Activated T-cell treated with anti-CD3 and anti-CD28 coated beads for 4 hours (primary cell): ENCODE data around the gene RREB1.

ENCODE experiments used
- DNase-seq: peaks from one replicate; pipeline ENCODE4 v3.0.0-alpha.2; 2020

RREB1 gene

GRCh38 chr6:7165002-7165889, 57.5 kb downstream of the RREB1 start:
- DNase-seq, result no peak

- DNase-seq, result no peak
These were observed 58.1 kb downstream of the RREB1 start for GRCh38 chr6:7165890-7166267.

DNA sequence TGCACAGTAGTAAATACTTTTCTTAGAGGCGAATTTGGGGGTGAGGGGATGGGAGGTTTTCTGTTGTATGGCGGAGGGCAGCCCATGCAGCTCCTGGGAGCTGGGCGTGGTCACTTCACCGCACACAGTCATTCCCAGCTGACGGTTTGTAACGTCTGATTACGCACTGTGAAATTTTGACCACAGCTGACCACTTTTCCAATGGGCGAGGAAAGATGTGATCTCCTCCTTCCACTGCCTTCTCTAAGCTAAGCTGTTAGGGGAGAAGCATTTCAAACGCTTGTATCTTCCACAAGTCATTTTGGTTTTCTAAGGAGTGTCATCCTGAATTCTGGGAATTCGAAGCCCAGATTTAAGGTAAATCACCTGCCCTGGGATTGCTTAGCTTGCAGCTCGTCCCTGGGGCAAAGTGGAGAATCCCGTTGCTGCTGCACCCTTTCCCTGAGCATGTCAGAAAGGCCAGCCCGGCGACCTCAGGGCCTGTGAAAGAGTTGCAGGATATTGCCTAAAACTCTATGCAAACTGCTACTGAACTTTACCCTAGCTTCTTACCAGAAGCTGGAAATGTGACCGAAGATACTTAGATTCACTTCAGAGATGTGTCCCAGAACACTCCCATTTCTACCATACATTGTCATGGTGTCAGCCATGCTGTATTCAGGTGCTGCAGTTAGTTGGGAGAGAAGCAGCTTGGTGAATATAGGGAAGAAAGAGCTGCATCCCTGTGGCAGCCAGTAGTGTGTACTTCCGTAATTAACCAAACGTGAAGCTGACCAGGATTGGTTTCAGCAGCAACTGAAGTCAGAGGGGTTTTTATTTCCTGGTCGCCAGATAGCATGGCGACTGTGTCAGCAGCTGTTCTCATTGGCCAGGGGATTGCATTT, 58.9 kb downstream of the RREB1 start:
- no peak for DNase-seq

DNA sequence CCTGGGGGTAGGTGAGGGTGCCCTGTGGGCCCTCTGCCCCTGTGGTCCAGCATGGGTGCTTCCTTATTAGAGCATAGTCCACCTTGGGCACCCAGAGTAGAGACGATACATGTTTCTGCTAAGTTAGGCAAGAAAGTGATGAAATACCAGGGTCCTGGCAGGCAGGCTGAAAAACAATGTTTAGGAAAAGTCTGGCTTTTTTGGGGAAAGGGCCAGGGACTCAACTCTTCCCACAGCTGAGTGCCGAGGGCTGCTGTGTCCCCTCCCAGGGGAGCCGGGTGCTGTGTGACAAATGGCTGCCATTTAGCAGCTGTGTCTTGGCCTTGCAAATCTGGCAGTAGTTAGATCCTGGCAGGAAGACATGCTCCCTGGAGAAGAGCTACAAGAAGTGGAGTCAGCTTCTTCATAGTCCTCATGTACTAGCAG, 61.5 kb downstream of the RREB1 start:
- DNase-seq, result no peak

DNA sequence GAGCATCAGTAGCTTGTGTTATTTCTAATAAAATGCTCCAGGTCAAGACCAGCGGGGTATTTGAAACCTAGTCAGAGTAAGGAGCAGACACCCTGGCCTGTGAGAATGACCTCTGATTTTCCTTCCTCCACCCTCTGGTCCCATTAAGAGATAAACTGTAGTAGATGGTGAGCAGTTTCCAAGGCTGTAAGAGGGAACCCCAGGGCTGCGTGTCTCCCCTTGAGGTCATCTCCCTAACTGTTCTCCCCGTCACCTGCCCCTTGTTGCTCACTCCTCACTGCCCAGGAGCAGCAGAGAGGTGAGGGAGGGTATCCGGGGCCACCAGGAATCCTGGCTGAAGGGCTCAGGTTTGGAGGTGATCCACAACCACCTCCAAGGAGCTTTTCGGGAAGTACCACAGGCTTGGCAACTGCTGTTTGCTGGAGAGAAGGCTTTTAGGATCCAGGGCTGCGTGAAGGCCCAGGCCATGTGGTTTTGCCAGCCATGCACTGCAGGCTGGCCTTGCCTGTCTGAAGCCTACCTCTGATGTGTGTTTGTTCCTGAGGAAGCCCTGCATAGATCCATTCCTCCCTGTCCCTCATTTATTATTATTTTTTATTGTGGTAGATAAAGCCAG, 62.5 kb downstream of the RREB1 start:
- DNase-seq, result no peak

GRCh38 chr6:7171119-7171518, 63.4 kb downstream of the RREB1 start:
- no peak for DNase-seq

DNA sequence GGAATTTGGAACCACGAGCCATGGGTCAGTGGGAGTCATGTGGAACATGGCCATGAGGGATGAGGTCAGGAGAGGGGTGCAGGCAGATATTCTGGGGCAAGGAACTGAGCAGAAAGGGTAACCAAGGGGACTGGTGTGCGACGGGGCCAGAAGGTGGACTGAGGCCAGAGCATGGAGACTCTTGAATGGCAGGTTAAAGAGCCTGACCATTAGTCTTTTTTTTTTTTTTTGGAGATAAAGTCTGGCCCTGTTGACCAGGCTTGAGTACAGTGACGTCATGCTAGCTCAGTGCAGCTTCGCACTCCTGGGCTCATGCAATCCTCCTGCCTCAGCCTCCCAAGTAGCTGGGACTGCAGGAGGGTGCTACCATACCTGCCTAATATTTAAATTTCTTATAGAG, 64.0 kb downstream of the RREB1 start:
- no peak for DNase-seq

DNA sequence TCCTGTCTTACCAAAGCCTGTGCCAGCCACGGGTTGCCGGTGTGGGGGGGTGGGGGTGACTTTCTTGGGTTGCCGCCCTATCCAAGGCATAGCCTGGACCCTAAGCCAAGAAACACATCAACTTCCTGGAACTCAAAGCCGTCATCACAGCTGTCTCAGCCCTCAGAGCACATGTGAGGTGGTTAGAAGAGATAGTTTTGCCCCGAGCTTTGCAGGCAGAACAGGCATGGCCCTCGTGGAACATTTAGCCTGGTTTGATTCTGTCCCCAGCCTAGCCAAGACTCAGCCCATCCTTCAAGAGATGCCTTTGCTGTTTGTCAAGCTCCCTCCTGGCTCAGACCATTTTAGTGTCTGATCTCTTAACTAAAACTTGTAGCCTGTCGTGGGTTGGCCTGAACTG, 64.9 kb downstream of the RREB1 start:
- DNase-seq, result no peak

- DNase-seq, result no peak
These were observed 66.2 kb downstream of the RREB1 start for GRCh38 chr6:7173843-7174503.

DNA sequence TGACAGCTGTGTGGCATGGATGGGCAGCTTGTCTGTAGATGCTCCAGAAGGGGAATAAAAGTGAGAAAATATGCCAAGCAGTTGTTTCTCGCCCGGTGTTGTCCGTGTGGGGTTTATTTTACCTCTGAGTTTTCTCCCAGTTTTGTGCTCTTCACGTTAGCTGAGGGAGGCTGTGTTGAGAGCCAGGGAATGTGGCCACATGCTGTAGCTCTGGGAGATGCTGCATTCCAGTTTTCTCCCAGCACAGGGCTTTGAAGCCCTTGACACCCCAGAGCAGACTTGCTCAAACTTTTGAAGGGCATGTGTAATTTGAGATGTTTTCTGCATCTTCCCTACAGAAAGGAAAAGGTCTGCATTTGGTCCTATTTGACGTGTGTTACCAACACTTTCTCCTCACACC, 67.7 kb downstream of the RREB1 start:
- no peak for DNase-seq

GRCh38 chr6:7176208-7176607, 68.4 kb downstream of the RREB1 start:
- no peak for DNase-seq

- DNase-seq, result no peak
These were observed 70.5 kb downstream of the RREB1 start for GRCh38 chr6:7178280-7178679.

- DNase-seq, result no peak
These were observed 73.0 kb downstream of the RREB1 start for GRCh38 chr6:7180751-7181150.

DNA sequence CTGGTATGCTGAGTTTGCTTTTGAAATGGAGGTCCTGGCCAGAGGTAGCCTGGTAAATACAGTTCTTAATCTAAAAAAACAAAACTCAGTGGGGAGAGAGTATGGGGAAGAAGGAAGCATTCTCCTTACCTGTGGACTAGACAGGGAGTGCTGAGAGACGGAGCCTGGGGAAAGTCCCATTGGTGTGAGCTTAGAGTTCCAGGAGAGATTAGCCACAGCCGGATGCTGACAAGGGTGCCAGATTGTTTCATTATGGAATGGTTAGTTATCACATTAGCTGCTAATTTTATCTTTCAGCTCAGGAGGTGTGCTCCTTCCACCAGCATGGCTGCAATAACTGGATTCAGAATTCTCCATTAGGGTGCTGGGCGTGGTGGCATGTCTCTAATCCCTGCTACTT, 75.9 kb downstream of the RREB1 start:
- DNase-seq, result no peak

DNA sequence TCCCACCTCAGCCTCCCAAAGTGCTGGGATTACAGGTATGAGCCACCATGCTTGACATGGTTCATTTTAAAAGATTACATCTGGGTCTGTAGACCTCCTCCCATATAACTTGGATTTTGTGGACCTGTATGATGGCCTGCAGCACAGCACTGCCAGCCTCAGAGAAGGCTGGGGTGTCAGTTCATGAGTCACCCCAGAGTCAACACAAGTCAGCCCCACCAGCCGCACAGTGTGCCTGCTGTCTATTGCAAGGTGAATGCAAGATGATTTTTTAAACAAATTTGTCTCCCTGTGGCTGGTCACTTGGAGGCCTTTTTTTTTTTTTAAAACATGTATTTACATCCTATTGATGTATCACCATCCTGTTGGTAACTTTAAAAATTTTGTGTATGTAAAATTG, 76.7 kb downstream of the RREB1 start:
- no peak for DNase-seq

GRCh38 chr6:7185561-7185960, 77.8 kb downstream of the RREB1 start:
- DNase-seq, result no peak

DNA sequence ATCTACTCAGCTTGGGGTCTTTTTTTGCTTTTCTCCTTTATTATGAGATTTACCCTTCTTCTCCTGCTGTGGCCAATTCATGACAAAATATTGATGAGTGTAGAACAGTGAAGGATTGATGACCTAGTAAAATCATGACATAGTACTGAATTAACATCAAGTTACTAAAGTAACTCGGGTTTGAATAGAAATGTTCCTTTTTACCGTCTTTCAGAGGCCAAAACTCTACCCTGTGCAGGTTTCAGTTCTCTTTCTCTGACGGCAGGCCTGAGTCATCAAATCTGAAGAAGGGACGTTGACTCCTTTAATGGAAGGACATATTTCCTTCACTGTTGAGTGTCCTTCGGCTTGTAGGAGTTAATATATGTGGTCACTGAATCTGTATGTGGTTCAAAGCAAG, 80.7 kb downstream of the RREB1 start:
- DNase-seq, result no peak

GRCh38 chr6:7189101-7189758, 81.5 kb downstream of the RREB1 start:
- DNase-seq, result no peak

DNA sequence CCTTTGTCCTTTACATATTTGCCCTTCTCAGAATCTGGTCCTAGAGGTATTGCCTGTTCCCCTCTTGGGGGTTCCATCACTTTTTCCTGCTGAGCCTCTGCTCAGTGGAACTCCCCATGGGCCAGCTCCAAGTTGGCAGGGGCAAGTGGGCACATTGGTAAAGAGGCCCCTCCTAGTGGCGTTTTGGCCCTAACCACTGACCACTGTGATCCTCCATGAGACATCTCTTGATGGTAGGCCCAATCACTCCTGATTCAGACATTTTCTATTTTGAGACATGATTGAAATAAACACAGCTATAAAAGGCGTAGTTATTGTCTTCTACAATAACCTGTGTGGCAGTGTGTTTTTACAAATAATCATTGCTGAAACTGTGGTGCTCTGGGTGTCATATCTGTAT, 83.0 kb downstream of the RREB1 start:
- DNase-seq, result no peak

DNA sequence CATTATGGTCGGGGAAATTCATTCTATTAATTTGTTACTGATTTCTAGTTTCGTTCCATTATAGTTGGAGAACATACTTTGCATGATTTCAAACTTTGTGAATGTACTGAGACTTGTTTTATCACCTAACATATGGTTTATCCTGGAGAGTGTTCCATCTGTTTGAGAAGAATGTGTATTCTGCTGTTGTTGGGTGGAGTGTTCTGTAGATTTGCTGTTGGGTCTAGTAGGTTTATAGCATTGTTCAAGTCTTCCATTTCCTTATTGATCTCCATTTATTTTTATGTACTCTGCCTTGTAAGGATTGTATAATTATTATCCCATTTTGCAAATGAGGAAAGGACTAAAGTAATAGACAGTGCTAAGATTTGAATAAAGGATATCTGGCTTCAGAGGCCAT, 85.4 kb downstream of the RREB1 start:
- DNase-seq, result no peak

GRCh38 chr6:7194657-7195056, 86.9 kb downstream of the RREB1 start:
- no peak for DNase-seq

DNA sequence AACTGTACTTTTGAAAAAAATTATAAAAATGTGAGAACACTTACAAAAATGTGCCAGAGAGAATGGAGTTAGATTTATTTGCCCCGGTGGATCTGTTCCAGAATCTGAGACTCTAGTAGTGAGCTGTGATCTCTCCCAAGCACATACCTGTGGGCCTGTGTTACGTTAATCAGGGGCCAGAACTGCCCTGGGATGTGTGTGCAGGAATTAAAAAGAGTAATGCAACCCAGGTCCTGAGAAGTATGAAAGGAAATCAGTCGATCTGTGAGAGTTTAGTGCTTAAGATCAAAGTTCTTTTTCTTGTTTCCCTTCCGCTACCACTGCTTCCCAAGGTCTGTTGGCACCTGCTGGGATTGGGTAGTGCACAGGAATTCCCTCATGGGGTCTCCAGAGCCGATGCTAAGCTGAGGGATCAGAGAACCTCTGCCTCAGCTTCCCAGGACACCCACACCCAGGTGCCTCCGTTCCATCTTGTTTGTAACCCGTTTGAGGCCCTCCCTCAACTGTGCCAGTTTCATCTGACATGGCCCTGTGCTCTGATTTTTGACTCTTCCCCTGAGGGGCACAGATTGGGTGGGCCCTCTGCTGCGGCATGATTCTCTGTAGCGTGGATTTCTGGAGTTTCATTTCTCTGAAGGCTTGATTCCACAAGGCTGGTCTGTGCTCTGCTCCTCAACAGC, 87.7 kb downstream of the RREB1 start:
- no peak for DNase-seq
